ENCODE measurements around the gene IGF2R.

IGF2R gene

GRCh38 chr6:160060920-160061447, 92.1 kb downstream of the IGF2R start:
- H3K4me3 Mint-ChIP-seq: no peak overlapping the region
- no peaks in the 10 kb centered on the region for H3K9me3 Mint-ChIP-seq
- peaks cover 11% of the 10 kb centered on the region for H3K4me1 Mint-ChIP-seq (ENCODE audit: low read depth)
- no peak overlapping the region for H3K27ac Mint-ChIP-seq
- no peaks in the 10 kb centered on the region for H3K27me3 Mint-ChIP-seq (ENCODE audit: low read depth)
- peaks cover 59% of the 10 kb centered on the region for H3K36me3 Mint-ChIP-seq (ENCODE audit: low read depth)

GRCh38 chr6:160063771-160064413, 95.0 kb downstream of the IGF2R start:
- Mint-ChIP-seq H3K4me3 (no peak overlapping the region), H3K36me3 (ENCODE audit: low read depth) (peaks cover 61% of the 10 kb centered on the region), H3K27ac (no peak overlapping the region)

GRCh38 chr6:160065200-160065599, 96.3 kb downstream of the IGF2R start:
- no peaks in the 10 kb centered on the region for H3K9me3 Mint-ChIP-seq
- no peaks in the 10 kb centered on the region for H3K27me3 Mint-ChIP-seq (ENCODE audit: low read depth)
- no peak overlapping the region for H3K4me3 Mint-ChIP-seq
- peaks cover 34% of the 10 kb centered on the region for H3K4me1 Mint-ChIP-seq (ENCODE audit: low read depth)
- no peak overlapping the region for H3K27ac Mint-ChIP-seq
- H3K36me3 Mint-ChIP-seq (ENCODE audit: low read depth): peaks cover 69% of the 10 kb centered on the region

More at GRCh38 chr6:160063771-160064413, 95.0 kb downstream of the IGF2R start:
- Mint-ChIP-seq H3K9me3 (no peaks in the 10 kb centered on the region), H3K27me3 (ENCODE audit: low read depth) (no peaks in the 10 kb centered on the region), H3K4me1 (ENCODE audit: low read depth) (peaks cover 21% of the 10 kb centered on the region)

- H3K4me3 Mint-ChIP-seq: no peak overlapping the region
- peaks cover 46% of the 10 kb centered on the region for H3K4me1 Mint-ChIP-seq (ENCODE audit: low read depth)
- H3K27ac Mint-ChIP-seq: no peak overlapping the region
- H3K9me3 Mint-ChIP-seq: no peaks in the 10 kb centered on the region
- H3K27me3 Mint-ChIP-seq (ENCODE audit: low read depth): no peaks in the 10 kb centered on the region
- H3K36me3 Mint-ChIP-seq (ENCODE audit: low read depth): peaks cover 76% of the 10 kb centered on the region
Measured at GRCh38 chr6:160067564-160067963, 98.7 kb downstream of the IGF2R start.

GRCh38 chr6:160068346-160068745, 99.5 kb downstream of the IGF2R start:
- Mint-ChIP-seq H3K9me3 (no peaks in the 10 kb centered on the region), H3K4me1 (ENCODE audit: low read depth) (peaks cover 51% of the 10 kb centered on the region), H3K4me3 (peak overlapping the region; percentile 26), H3K27me3 (ENCODE audit: low read depth) (no peaks in the 10 kb centered on the region), H3K27ac (peak overlapping the region; percentile 6), H3K36me3 (ENCODE audit: low read depth) (peaks cover 82% of the 10 kb centered on the region)

GRCh38 chr6:160069050-160069454, 100.2 kb downstream of the IGF2R start:
- Mint-ChIP-seq H3K36me3 (ENCODE audit: low read depth) (peaks cover 85% of the 10 kb centered on the region), H3K4me1 (ENCODE audit: low read depth) (peaks cover 55% of the 10 kb centered on the region), H3K4me3 (peak overlapping the region; percentile 26)

GRCh38 chr6:160069459-160069858, 100.6 kb downstream of the IGF2R start:
- no peak overlapping the region for H3K27ac Mint-ChIP-seq
- H3K27me3 Mint-ChIP-seq (ENCODE audit: low read depth): no peaks in the 10 kb centered on the region
- H3K4me1 Mint-ChIP-seq (ENCODE audit: low read depth): peaks cover 55% of the 10 kb centered on the region
- peaks cover 85% of the 10 kb centered on the region for H3K36me3 Mint-ChIP-seq (ENCODE audit: low read depth)
- no peaks in the 10 kb centered on the region for H3K9me3 Mint-ChIP-seq
- peak overlapping the region; percentile 33 for H3K4me3 Mint-ChIP-seq

More at GRCh38 chr6:160069050-160069454, 100.2 kb downstream of the IGF2R start:
- Mint-ChIP-seq H3K9me3 (no peaks in the 10 kb centered on the region), H3K27ac (no peak overlapping the region), H3K27me3 (ENCODE audit: low read depth) (no peaks in the 10 kb centered on the region)

- H3K27me3 Mint-ChIP-seq (ENCODE audit: low read depth): no peaks in the 10 kb centered on the region
- peaks cover 80% of the 10 kb centered on the region for H3K36me3 Mint-ChIP-seq (ENCODE audit: low read depth)
- H3K4me3 Mint-ChIP-seq: no peak overlapping the region
- H3K4me1 Mint-ChIP-seq (ENCODE audit: low read depth): peaks cover 55% of the 10 kb centered on the region
- H3K9me3 Mint-ChIP-seq: no peaks in the 10 kb centered on the region
- peak overlapping the region; percentile 17 for H3K27ac Mint-ChIP-seq
Measured at GRCh38 chr6:160070427-160070826, 101.5 kb downstream of the IGF2R start.

GRCh38 chr6:160070831-160071230, 101.9 kb downstream of the IGF2R start:
- Mint-ChIP-seq H3K4me1 (ENCODE audit: low read depth) (peaks cover 55% of the 10 kb centered on the region), H3K4me3 (no peak overlapping the region), H3K27ac (no peak overlapping the region), H3K27me3 (ENCODE audit: low read depth) (no peaks in the 10 kb centered on the region), H3K36me3 (ENCODE audit: low read depth) (peaks cover 79% of the 10 kb centered on the region), H3K9me3 (no peaks in the 10 kb centered on the region)

GRCh38 chr6:160071805-160072690, 103.2 kb downstream of the IGF2R start:
- Mint-ChIP-seq H3K4me1 (ENCODE audit: low read depth) (peaks cover 51% of the 10 kb centered on the region), H3K36me3 (ENCODE audit: low read depth) (peaks cover 78% of the 10 kb centered on the region), H3K9me3 (no peaks in the 10 kb centered on the region), H3K4me3 (no peak overlapping the region), H3K27ac (peak overlapping the region; percentile 60), H3K27me3 (ENCODE audit: low read depth) (no peaks in the 10 kb centered on the region)

GRCh38 chr6:160073272-160073671, 104.4 kb downstream of the IGF2R start:
- Mint-ChIP-seq H3K36me3 (ENCODE audit: low read depth) (peaks cover 69% of the 10 kb centered on the region), H3K4me3 (no peak overlapping the region), H3K4me1 (ENCODE audit: low read depth) (peaks cover 40% of the 10 kb centered on the region), H3K27me3 (ENCODE audit: low read depth) (no peaks in the 10 kb centered on the region), H3K27ac (no peak overlapping the region), H3K9me3 (no peaks in the 10 kb centered on the region)

GRCh38 chr6:160076009-160076408, 107.1 kb downstream of the IGF2R start:
- Mint-ChIP-seq H3K27me3 (ENCODE audit: low read depth) (no peaks in the 10 kb centered on the region), H3K36me3 (ENCODE audit: low read depth) (peaks cover 59% of the 10 kb centered on the region), H3K4me1 (ENCODE audit: low read depth) (peaks cover 17% of the 10 kb centered on the region), H3K9me3 (no peaks in the 10 kb centered on the region), H3K27ac (no peak overlapping the region), H3K4me3 (no peak overlapping the region)

- peaks cover 57% of the 10 kb centered on the region for H3K36me3 Mint-ChIP-seq (ENCODE audit: low read depth)
Measured at GRCh38 chr6:160077024-160077423, 108.1 kb downstream of the IGF2R start.

GRCh38 chr6:160077526-160077925, 108.6 kb downstream of the IGF2R start:
- H3K4me3 Mint-ChIP-seq: no peak overlapping the region
- H3K4me1 Mint-ChIP-seq (ENCODE audit: low read depth): peaks cover 12% of the 10 kb centered on the region
- no peaks in the 10 kb centered on the region for H3K27me3 Mint-ChIP-seq (ENCODE audit: low read depth)
- H3K9me3 Mint-ChIP-seq: no peaks in the 10 kb centered on the region
- H3K36me3 Mint-ChIP-seq (ENCODE audit: low read depth): peaks cover 55% of the 10 kb centered on the region
- no peak overlapping the region for H3K27ac Mint-ChIP-seq

More at GRCh38 chr6:160077024-160077423, 108.1 kb downstream of the IGF2R start:
- H3K4me1 Mint-ChIP-seq (ENCODE audit: low read depth): peaks cover 14% of the 10 kb centered on the region
- H3K27ac Mint-ChIP-seq: no peak overlapping the region
- no peaks in the 10 kb centered on the region for H3K9me3 Mint-ChIP-seq
- H3K27me3 Mint-ChIP-seq (ENCODE audit: low read depth): no peaks in the 10 kb centered on the region
- H3K4me3 Mint-ChIP-seq: no peak overlapping the region
